SK-MEL-5 (cell line): ENCODE measurements around the gene HSF5. TPM values are rescaled to one million over a fixed set of nuclear protein-coding genes. Genes with fewer than 3 reads are reported as not detected.

Source experiments
- DNase-seq: peaks from one replicate; pipeline ENCODE4 v3.0.0-alpha.2; 2016; ENCODE audit warnings: low read depth, low spot score
- in situ Hi-C: cut with HindIII; loops from 2 replicates; pipeline ENCODE4 v1.10.0; 2016; ENCODE audit warnings: low sequenced_read_pairs, high pct_unique_total_duplicates, low pct_unique_long_range_greater_than_20kb
- polyA plus RNA-seq, 2 experiments: library from polyadenylated mRNA; depleted of rRNA; stranded (reverse); fragments of >200 nt; gene quantifications; 2 replicates each; pipeline ENCODE4 v1.2.3, GENCODE V29; 2015
- total RNA-seq: library from RNA; depleted of rRNA; stranded (reverse); fragments of >200 nt; shearing (Covaris generic); gene quantifications from 2 replicates; pipeline ENCODE4 v1.2.3, GENCODE V29; 2014; rRNA removed

Gene HSF5, protein sequence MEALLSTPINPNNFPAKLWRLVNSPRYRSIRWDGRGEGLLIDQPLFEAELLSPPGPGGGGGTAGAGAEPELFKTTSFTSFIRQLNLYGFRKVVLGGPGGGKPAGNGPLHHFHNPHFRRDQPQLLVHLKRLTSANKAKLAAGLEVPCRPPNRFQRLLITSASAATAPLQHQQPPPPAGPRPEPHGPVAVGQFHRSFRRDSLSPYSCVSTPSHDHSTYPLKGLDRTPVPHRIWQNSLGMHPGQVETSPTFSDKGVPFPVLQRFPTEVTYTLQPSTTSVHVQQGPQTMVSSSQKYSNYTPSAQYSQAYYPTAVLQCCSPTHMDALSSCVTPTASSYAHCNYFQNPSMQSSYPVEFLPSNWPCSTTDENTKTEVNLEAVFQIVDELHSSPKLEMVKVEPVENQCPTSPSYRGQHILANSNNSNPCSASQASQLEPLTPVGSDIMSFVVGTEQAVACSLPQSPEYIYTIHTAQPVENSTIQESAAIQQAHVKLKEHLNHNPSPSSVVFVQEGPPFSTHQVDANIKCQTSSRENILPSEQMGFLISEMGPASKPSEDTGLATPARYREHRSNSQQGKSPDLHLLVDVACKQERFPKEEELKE
- total RNA-seq = 0.08 TPM in 1 of 2 replicates, not detected in the other
- not detected in 2 replicates for polyA plus RNA-seq (2015; cell fraction: cytosol; rRNA removed)
- 0.07 TPM in 1 of 2 replicates, not detected in the other for polyA plus RNA-seq (2015; cell fraction: nucleus; rRNA removed)

DNA sequence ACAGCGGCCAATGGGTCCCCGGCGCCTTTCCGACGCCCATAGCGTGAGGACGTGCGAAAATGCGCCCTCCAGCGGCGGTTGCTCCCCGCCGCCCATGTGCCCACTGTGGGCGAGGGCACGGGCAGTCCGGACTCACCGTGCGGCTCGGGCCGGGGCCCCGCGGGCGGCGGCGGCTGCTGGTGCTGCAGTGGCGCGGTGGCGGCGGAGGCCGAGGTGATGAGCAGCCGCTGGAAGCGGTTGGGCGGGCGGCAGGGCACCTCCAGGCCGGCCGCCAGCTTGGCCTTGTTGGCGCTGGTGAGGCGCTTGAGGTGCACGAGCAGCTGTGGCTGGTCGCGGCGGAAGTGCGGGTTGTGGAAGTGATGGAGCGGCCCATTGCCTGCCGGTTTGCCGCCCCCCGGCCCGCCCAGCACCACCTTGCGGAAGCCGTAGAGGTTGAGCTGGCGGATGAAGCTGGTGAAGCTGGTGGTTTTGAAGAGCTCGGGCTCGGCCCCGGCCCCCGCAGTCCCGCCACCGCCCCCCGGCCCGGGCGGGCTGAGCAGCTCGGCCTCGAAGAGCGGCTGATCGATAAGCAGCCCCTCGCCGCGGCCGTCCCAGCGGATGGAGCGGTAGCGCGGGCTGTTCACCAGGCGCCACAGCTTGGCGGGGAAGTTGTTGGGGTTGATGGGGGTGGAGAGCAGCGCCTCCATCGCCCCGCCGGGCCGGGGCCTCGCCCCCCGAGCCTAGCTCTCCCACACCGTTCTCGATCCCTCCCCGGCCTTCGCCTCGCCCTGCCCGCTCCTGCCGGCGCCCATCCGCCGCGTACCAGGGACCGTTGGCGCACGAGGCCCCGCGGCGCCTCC is at the start of gene HSF5:
HSF5 (minus strand) TSS at position 820 of the 839 bp plus-strand sequence; CDS start at position 686, 134 bp downstream.
- in situ Hi-C loops = no loop called here
- no peak for DNase-seq

DNA sequence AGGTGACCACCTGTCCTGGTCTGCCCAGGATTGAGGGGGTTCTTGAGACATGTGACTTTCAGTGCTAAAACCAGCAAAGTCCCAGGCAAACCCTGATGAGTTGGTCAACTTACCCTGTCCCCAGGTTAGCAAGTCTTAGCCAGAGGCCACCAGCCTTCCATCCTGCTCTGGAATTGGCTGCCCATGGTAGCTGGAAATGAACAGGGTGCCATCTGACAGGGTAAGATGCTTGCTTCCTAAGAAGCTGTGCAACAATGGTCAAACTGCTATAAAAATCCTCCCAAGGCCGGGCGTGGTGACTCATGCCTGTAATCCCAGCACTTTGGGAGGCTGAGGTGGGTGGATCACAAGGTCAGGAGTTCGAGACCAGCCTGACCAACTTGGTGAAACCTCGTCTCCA is 49.1 kb upstream of the HSF5 start:
- DNase-seq = no peak
- in situ Hi-C loops = no loop called here

DNA sequence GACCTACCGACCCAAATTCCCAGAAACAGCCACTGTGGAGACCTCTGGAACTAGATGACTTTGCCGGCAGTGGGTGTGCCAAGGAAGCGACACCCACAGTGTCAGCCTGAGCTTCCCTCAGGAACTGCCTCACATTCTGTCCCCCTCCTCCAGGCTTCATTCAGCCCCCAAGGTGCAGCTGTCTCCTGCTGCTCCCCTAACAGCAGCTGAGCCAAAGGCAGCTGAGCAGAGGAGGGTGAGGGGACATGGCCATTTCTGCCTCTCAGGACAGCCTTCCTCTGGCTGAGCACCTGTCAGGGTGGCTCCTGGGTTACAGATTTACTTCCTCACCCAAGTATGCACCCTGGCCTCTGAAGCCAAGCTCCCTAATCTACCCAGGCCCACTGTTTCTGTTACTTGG is 48.3 kb upstream of the HSF5 start:
- in situ Hi-C loops = no loop called here
- DNase-seq = no peak

DNA sequence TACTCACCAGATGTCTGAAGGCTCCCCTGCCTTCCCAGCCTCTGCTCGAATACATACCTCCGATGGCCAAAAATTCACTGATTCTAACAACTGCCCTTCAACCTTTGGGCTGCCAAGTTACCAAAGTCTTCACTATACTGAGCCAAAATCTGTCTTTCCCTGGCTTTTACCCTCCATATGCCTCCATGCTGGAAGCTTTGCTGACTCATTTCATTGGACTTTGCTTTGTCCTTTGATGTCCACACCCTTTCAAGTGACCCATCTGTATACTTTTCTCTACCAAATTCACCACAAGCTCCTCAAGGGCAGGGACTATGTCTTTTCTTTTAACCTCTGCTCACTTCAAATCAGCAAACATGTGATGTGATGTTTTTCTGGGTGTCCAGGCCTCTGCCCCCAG is 47.2 kb upstream of the HSF5 start:
- in situ Hi-C loops = no loop called here
- DNase-seq = no peak

DNA sequence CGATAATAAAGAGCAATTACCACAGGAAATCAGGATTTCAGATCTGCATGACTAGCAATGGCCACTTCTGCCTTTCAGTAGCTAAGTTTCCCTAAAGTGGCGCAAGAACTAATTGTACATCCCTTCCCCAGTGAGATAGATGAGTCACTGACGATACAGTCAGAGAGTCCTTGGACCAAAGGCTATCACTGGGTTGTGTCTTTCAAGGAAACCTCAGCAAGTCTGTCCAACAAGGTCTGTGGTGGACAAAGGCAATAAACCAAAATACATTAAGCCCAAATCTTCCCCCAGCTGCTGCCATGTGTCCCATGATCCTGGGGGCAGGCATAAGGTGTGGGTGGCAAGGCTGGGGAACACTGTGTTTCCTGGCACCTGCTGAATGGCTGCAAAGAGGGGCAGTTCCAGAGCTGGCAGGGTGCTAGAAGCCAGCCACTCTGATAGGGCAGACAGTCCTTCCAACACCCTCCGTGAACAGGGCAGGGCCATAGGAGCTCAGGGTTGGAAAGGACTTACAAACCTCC is 46.8 kb upstream of the HSF5 start:
- no peak for DNase-seq
- in situ Hi-C loops = no loop called here

DNA sequence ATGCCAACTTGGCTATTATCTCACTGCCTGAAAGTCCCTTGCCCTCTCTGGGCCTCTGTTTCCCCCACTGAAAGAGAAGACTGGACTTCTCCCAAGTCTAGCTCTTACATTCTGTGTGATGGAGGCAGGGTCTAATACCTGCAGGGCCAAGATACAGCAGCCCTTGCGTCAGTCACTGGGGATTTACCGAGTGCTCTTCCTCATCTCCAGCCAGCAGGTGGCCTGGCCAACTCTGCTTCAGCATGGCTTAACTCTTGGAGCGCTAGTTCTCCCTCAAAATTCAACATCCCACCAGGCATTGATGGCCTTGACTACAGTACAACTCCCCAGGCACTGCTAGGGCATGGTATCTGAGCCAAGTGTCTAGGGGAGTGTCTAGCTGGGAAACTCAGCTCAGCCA is 46.1 kb upstream of the HSF5 start:
- DNase-seq = no peak
- in situ Hi-C loops = no loop called here

DNA sequence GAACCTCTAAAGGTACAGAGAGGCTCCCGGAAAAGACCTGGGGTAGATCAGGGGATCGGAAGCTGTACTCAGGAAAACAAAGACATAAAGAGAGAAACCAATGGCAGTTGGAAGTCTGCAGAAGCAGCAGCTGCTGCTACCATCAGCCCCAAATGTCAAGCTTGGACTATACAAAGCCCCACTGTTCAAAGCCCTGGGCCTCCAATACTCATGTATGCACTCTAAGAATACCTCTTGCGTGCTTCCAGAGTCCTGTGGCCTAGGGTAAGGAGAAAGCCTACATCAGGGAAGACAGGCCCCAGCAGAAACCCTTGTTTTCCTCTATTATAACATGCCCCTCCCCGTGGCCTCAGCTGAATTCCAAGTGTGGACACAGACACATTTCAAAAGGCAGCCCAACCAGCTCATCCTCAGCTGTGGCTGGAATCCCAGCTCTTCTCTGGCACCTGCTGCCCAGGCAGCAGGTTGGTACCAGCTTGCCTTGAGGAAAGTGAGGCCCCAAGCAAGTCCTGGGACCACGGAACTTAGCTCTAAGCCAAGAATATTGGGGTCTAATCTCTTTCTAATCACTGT is 45.5 kb upstream of the HSF5 start:
- peak; percentile 96 for DNase-seq
- in situ Hi-C loops = no loop called here

DNA sequence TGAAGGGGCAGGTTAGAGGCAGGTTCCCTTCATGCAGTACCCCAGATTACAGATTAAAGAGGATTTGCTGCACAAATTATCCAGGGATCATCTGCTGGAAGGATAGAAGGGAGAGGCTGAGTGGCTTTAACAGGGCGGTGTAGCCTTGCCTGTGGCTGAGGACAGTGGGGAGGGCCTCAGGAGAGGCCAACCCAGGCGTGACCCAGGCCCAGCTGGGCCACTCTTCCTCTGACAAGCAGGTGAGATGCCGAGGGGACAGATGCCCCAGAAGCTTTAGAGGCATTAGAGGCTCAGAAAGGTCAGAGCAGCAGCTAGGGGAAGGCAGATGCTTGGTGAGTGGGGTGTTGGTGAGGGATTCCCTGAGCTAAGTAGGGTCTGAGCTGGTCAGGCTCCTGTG is 44.3 kb upstream of the HSF5 start:
- in situ Hi-C loops = no loop called here
- DNase-seq = no peak

DNA sequence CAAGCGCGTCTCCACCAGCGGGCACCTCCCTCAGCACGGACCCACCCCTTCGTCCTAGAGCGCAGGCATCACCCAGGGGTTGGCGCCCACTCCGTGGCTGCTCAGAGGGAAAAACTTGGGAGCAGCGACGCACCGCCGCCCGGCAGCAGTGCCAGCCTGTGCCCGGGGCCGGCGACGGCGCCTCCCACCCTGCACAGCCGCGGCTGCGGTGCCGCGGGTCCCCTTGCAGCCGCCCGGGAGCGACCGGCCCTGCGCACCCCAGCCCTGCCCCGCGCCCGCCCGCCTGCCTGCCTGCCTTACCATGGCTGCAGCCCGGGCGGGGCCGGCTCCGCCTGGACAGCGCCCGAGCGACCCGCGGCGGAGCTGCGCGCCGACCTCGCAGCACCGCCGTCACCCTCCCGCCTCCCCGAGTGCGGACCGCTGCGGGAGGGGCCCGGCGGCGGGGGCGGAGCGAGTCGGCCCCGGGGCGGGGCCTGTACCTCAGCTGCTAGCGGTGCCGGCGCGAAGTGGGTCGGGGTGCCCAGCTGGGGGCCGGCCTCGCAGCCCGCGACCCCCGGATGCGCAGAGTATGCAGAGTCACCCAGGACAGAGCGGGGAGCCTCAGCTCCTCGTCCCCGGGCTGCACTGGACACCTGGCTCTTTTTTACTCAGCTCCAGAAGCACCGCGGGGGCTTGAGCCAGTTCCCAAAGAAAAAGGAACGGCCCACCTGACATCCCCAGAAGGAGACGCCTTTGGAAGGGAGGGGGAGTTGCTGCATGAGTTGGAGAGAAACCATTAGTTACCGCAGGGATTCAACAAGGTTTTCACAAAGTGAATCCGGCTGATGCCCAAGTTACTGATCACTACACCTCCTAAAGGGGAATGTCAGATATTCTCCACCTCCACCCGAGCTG is 43.7 kb upstream of the HSF5 start:
- peak; percentile 45 for DNase-seq
- in situ Hi-C loops = no loop called here

DNA sequence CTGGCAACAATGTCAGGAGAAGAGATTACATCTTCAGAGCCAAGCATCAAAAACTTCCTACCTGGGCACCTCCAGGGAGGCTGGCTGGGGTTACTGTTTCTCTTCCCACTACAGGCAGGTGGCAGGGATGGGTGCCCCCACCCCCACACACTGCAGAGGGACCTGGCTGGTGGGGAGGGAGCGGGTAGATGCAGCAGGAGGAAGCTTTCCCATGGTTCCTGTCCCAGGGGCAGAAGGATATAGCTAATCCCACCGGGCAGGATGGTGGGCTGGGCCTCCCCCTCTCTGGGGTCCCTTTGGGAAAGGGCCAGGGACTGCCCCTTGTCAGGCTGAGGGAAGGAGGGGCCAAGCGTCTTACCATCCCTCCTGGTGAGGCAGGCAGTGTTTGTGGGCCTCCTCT is 42.9 kb upstream of the HSF5 start:
- DNase-seq = no peak
- in situ Hi-C loops = no loop called here

DNA sequence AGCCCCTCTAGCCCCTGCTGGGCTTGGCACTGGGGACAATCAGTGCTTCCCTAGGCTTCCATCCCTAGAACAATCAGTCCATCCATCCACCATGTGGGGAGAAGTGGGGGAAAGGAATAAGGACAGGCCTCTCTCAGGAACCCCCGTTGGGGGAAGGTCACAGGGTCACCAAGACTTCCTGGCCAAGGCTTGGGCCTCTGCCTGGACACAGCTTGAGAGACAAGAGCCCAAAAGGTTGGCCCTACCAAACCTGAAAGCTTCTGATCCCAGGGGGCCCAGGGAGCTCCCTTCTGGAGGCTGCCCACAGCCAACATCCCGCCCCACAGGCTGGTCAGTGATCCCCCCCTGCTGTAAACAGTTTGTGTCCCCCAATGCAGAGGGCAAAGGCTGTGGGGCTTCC is 42.4 kb upstream of the HSF5 start:
- in situ Hi-C loops = no loop called here
- no peak for DNase-seq

DNA sequence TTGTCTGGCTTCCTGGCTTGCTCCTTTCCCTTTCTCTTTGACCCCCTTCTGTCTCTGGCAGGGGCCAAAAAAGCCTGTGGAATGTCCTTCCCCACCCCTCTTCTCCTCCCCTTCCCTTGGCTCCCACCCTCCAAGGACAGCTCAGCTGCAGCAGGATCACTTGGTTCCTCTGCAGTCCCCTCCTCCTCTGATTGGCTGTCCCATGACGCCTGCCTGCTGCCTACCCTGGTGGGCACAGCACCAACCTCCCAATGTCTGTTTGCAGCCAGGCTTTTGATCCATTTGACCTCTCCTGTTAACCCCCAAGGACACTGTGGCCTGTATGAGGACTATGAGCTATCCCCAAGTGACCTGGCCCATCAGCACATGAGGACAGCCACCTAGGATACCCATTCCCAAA is 41.1 kb upstream of the HSF5 start:
- in situ Hi-C loops = no loop called here
- DNase-seq = no peak

DNA sequence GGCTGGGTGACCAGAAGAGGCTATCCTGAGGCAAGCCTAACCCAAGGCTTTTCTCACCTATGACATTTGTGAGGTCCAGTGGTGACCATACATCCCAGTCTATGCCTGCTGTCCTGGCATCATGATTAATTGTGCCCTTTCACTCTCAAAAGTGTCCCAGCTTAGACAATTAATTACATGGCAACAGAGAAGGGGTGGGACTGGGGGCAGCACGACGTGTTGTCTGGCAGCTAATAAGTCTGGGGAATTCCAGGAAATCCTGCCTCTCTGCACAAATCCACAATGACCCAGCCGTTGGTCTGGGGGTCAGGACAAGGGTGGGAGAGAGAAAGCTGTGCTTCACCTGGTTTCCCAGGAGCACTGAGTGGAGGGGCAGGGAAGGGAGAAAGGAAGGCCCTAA is 40.2 kb upstream of the HSF5 start:
- DNase-seq = no peak
- in situ Hi-C loops = no loop called here

DNA sequence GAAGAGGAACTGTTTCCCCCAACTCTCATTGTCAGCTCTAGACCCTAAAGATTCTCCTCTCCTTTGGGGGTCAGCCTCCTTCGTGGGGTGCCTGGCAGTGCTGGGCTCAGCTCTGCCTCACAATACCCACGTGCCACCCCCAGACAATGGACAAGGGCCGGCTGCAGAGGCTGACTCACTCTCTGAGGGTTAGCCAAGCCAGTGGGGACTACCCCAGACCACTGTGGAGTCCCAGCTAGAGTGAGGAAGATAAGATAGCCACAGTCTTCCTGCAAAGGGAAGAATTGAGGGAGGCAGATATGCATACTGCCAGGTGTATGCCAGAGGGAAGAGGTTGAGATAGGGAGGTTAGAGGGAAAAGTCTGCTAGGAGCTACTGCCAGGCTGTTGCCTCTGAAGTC is 39.7 kb upstream of the HSF5 start:
- in situ Hi-C loops = no loop called here
- DNase-seq = no peak

DNA sequence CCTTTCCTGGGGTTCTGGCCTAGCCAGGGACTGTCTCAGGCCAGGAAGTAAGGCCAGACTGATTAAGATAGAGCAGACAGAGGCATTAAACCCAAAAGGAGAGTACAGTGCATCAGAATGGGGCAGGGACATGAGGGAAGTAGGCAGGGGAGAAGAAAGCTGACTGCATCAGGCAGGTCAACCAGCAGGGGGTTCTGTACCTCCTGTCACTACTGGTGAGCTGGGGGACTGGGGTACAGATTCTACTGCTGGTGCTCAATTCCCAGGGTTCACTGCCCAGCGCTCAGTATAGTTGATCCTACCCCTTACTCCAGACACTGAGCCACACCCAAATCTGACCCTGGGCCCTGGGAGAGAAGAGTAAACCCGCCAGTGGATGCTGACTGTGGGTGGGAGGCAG is 39.1 kb upstream of the HSF5 start:
- in situ Hi-C loops = no loop called here
- no peak for DNase-seq

DNA sequence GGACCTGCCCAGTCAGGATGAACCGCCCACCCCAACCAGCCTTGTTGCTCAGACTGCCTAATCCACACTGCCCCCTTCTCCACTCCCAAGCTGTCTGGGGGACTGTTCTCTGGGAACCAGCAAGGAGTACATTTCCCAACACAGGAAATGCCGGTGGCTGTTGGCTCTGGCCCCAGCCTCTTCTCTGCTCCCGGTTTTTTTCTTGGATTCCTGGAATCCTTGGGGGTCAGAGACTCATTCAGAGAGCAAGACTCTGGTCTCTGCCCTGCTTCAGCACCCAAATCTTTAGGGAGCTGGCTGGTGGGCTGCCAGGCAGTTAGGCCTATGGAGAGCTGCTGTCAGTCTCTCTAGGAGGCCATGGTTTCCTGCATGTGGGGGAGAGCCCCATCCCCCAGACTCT is 37.0 kb upstream of the HSF5 start:
- in situ Hi-C loops = no loop called here
- DNase-seq = peak; percentile 52

DNA sequence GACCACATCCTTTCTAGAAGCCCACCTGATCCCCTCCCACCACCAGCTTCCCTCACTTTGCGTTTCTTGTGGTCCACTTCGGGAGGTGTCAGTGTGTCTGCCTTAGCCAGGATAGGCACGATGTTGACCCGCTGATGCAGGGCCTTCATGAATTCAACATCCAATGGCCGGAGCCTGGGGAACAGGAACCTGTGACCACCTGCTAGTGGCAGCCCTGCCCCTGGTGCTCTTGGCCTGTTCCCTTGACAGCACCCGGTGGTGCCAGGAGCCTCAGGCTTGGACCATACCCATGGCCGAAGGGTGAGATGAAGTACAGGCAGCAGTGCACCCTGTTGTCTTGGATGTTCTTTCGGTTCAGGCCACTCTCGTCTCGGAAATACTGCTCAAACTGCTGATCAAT is 33.5 kb upstream of the HSF5 start:
- DNase-seq = no peak
- in situ Hi-C loops = no loop called here
